Smooth muscle cell (in vitro differentiated cells): ENCODE data around the gene EYS. TPM values are rescaled to one million over a fixed set of nuclear protein-coding genes. Genes with fewer than 3 reads are reported as not detected.

Source experiments
- DNase-seq: peaks from one replicate; lab custom pipeline; 2025; ENCODE audit not compliant: unreplicated experiment; lab: John Stamatoyannopoulos, UW
- H2AFZ ChIP-seq: fragments of 200-600 bp; sonication (generic); 2 replicates; pipeline ENCODE4 v1.6.0; 2016; ENCODE audit warnings: antibody characterized with exemption, low read depth, mild to moderate bottlenecking
- H3F3A ChIP-seq: fragments of 200-600 bp; sonication (generic); 2 replicates; pipeline ENCODE4 v1.6.0; 2017; ENCODE audit warnings: antibody characterized with exemption, low read depth
- H3K27ac ChIP-seq: fragments of 200-600 bp; sonication (generic); 2 replicates; pipeline ENCODE4 v1.5.1; 2016; ENCODE audit warnings: low read depth, mild to moderate bottlenecking
- H3K27me3 ChIP-seq: fragments of 200-600 bp; sonication (generic); 2 replicates; pipeline ENCODE4 v1.6.1; 2016; ENCODE audit warnings: low read depth, mild to moderate bottlenecking
- H3K36me3 ChIP-seq: fragments of 200-600 bp; sonication (generic); 2 replicates; pipeline ENCODE4 v1.5.1; 2016; ENCODE audit warnings: low read depth
- H3K4me1 ChIP-seq: fragments of 200-600 bp; sonication (generic); 2 replicates; pipeline ENCODE4 v1.5.1; 2016; ENCODE audit warnings: low read depth
- H3K4me2 ChIP-seq: fragments of 200-600 bp; sonication (generic); 2 replicates; pipeline ENCODE4 v1.6.0; 2016; ENCODE audit warnings: mild to moderate bottlenecking
- H3K4me3 ChIP-seq: fragments of 200-600 bp; sonication (generic); 2 replicates; pipeline ENCODE4 v1.5.1; 2016; ENCODE audit warnings: mild to moderate bottlenecking
- H3K79me2 ChIP-seq: fragments of 200-600 bp; sonication (generic); 2 replicates; pipeline ENCODE4 v1.6.0; 2016; ENCODE audit warnings: low read depth, mild to moderate bottlenecking
- H3K9ac ChIP-seq: fragments of 200-600 bp; sonication (generic); 2 replicates; pipeline ENCODE4 v1.6.0; 2016; ENCODE audit warnings: low read depth
- H3K9me3 ChIP-seq: fragments of 200-600 bp; sonication (generic); replicated peaks from 2 replicates; pipeline ENCODE4 v1.5.1; 2016; ENCODE audit warnings: low read depth
- H4K20me1 ChIP-seq: fragments of 200-600 bp; sonication (generic); 2 replicates; pipeline ENCODE4 v1.6.0; 2016; ENCODE audit warnings: low read depth
- CTCF ChIP-seq: fragments of 200-600 bp; sonication (generic); IDR thresholded peaks from 2 replicates; pipeline ENCODE4 v1.5.1; 2017; ENCODE audit warnings: borderline replicate concordance, mild to moderate bottlenecking, antibody characterized with exemption; ENCODE audit not compliant: insufficient read depth, poor library complexity, severe bottlenecking
- WGBS: methylation state at CpG from one replicate; pipeline ENCODE4 v1.1.7; 2016; ENCODE audit warnings: low lambda C conversion rate; 5-methylcytosine and 5-hydroxymethylcytosine counted together
- polyA plus RNA-seq: library from polyadenylated mRNA; unstranded; fragments of >200 nt; fragmentation: Nextera tagmentation; extraction: Ambion mirVana; gene quantifications from 2 replicates; pipeline ENCODE4 v1.2.1, GENCODE V29; 2016
- total RNA-seq: library from RNA; depleted of rRNA; stranded (reverse); fragments of >200 nt; gene quantifications from 2 replicates; pipeline ENCODE4 v1.2.3, GENCODE V29; 2014

The EYS gene
- total and polyA plus RNA-seq, 2 experiments from 2014 or later: 0.07 to 0.18 TPM

GRCh38 chr6:64983089-64983488, 723.9 kb downstream of the EYS start:
- no peak overlapping the region for H3K4me2 ChIP-seq
- no peaks in the 10 kb centered on the region for H3K9me3 ChIP-seq
- no peaks in the 10 kb centered on the region for H3F3A ChIP-seq
- no peaks in the 10 kb centered on the region for H3K27me3 ChIP-seq
- H3K27ac ChIP-seq: no peak overlapping the region
- H3K4me1 ChIP-seq: peaks cover 5% of the 10 kb centered on the region
- H3K9ac ChIP-seq: no peak overlapping the region
- H3K79me2 ChIP-seq: no peaks in the 10 kb centered on the region
- DNase-seq: no peak
- no peak overlapping the region for H2AFZ ChIP-seq
- no peaks in the 10 kb centered on the region for H4K20me1 ChIP-seq
- TF ChIP-seq CTCF: no peak
- no peaks in the 10 kb centered on the region for H3K36me3 ChIP-seq
- H3K4me3 ChIP-seq: no peak overlapping the region
- WGBS: 93% methylated on average over 4 of the region's 4 CpGs

- no peak for DNase-seq
- 44% methylated on average over 2 of the region's 2 CpGs for WGBS
- Histone ChIP-seq H3K36me3 (no peaks in the 10 kb centered on the region), H3K9ac (no peak overlapping the region), H3K79me2 (no peaks in the 10 kb centered on the region), H4K20me1 (no peaks in the 10 kb centered on the region), H3F3A (no peaks in the 10 kb centered on the region), H3K27me3 (no peaks in the 10 kb centered on the region), H3K27ac (no peak overlapping the region), H3K4me1 (no peaks in the 10 kb centered on the region), H3K9me3 (no peaks in the 10 kb centered on the region), H2AFZ (no peak overlapping the region), H3K4me3 (no peak overlapping the region), H3K4me2 (peak overlapping the region; percentile 49)
- TF ChIP-seq CTCF: no peak
Measured at GRCh38 chr6:64973142-64973541, 733.9 kb downstream of the EYS start.

DNA sequence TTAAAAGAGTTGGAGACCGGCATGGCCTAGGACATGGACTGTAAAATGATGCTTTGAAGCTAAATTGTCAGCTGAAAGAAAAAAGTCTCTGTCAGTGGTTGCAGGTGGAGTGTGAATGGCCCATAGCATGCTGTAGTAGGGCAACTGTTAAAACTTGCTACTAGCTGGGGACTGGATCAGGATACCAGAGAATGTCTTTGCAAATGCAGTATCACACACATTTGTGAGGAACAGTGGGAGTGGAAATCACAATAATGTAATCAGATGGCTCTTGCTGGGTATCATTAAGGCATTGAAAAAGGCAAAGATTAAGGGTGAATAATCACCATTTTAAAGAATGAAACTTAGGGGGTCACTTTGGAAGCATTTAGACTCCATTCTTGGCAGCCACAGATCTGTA, 737.9 kb downstream of the EYS start:
- Histone ChIP-seq H4K20me1 (no peaks in the 10 kb centered on the region), H3K4me3 (no peak overlapping the region), H3F3A (no peaks in the 10 kb centered on the region), H3K9me3 (no peaks in the 10 kb centered on the region), H3K27me3 (no peaks in the 10 kb centered on the region), H3K79me2 (no peaks in the 10 kb centered on the region), H3K4me2 (no peak overlapping the region), H3K36me3 (no peaks in the 10 kb centered on the region), H3K4me1 (no peaks in the 10 kb centered on the region), H2AFZ (no peak overlapping the region), H3K27ac (no peak overlapping the region), H3K9ac (no peak overlapping the region)
- no peak for TF ChIP-seq CTCF
- no peak for DNase-seq
- 95% methylated on average over 1 of the region's 1 CpG for WGBS

DNA sequence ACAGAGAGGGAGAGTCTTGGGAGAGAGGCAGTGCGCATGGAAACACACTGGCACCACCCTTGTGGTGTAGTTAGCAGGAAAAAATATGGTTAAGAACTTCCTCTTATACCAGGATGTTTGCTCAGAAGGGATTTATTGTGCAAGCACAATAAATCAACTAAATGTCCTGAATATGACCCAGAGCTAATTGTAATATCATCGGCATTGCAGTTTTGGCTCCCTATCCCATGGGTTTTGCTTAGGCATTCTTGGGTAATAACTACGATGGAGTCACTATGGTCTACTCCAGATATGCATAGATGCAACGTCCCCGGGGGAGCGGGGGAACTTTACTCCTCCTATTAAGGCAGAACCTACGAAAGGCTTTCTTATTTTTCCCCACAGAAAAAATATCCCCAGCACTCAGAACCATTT, 751.6 kb downstream of the EYS start:
- Histone ChIP-seq H2AFZ (no peak overlapping the region), H3K9me3 (no peaks in the 10 kb centered on the region), H3K36me3 (no peaks in the 10 kb centered on the region), H3K27ac (no peak overlapping the region), H3K79me2 (no peaks in the 10 kb centered on the region), H3F3A (no peaks in the 10 kb centered on the region), H3K27me3 (no peaks in the 10 kb centered on the region), H3K4me2 (no peak overlapping the region), H4K20me1 (no peaks in the 10 kb centered on the region), H3K9ac (no peak overlapping the region), H3K4me3 (no peak overlapping the region), H3K4me1 (no peaks in the 10 kb centered on the region)
- WGBS: 91% methylated on average over 7 of the region's 7 CpGs
- DNase-seq: no peak
- no peak for TF ChIP-seq CTCF
